ENCODE data around the gene C2orf49.

The C2orf49 gene

GRCh38 chr2:105330681-105331375, 6.5 kb upstream of the C2orf49 start:
- Histone ChIP-seq H3K4me3 (ENCODE audit: extremely low read depth, insufficient read depth, low read length, poor library complexity, severe bottlenecking) (no peak overlapping the region), H3K36me3 (ENCODE audit: control insufficient read depth, insufficient read depth, low read length) (peaks cover 12% of the 10 kb centered on the region), H3K9me3 (ENCODE audit: control insufficient read depth, low read length) (no peaks in the 10 kb centered on the region), H3K27ac (ENCODE audit: low read depth, low read length, severe bottlenecking) (no peak overlapping the region), H3K4me1 (ENCODE audit: control insufficient read depth, insufficient read depth, low read length, poor library complexity, severe bottlenecking) (peaks cover 17% of the 10 kb centered on the region)
- WGBS, 2 experiments (ENCODE audit: insufficient coverage in 2 of 2), result 100% methylated on average over 1 of the region's 4 CpGs

DNA sequence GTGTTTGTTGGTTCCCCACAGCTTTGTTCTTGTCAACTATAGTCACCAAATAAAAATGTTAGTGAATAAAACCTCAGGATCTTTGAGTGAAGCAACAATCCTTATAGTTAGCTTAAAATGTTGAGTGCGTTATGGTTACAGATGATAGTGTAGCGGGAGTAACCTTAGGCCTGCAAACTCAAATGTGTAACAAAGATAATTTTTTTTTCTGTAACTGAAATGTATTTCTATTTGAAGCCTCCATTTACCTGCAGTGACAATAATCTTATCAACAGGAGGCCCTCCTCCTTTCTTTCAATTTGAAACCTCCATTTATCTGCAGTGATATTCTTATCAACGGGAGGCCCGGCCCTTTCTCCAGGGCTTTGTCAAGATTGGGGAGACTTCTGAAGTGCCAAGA, 3.1 kb upstream of the C2orf49 start:
- Histone ChIP-seq H3K27ac (ENCODE audit: low read depth, low read length, severe bottlenecking) (no peak overlapping the region), H3K4me3 (ENCODE audit: extremely low read depth, insufficient read depth, low read length, poor library complexity, severe bottlenecking) (no peak overlapping the region), H3K9me3 (ENCODE audit: control insufficient read depth, low read length) (no peaks in the 10 kb centered on the region), H3K4me1 (ENCODE audit: control insufficient read depth, insufficient read depth, low read length, poor library complexity, severe bottlenecking) (peaks cover 20% of the 10 kb centered on the region), H3K36me3 (ENCODE audit: control insufficient read depth, insufficient read depth, low read length) (peaks cover 12% of the 10 kb centered on the region)
- 85 to 100% methylated on average over 1 to 3 of the region's 4 CpGs for WGBS, 2 experiments (ENCODE audit: insufficient coverage in 2 of 2)

- Histone ChIP-seq H3K4me3 (ENCODE audit: extremely low read depth, insufficient read depth, low read length, poor library complexity, severe bottlenecking) (no peak overlapping the region), H3K4me1 (ENCODE audit: control insufficient read depth, insufficient read depth, low read length, poor library complexity, severe bottlenecking) (peaks cover 19% of the 10 kb centered on the region), H3K36me3 (ENCODE audit: control insufficient read depth, insufficient read depth, low read length) (peaks cover 23% of the 10 kb centered on the region), H3K9me3 (ENCODE audit: control insufficient read depth, low read length) (no peaks in the 10 kb centered on the region), H3K27ac (ENCODE audit: low read depth, low read length, severe bottlenecking) (no peak overlapping the region)
- 100% methylated on average over 1 of the region's 2 CpGs; no CpG with 5 or more reads in 1 of the 2 experiments for WGBS, 2 experiments (ENCODE audit: insufficient coverage in 2 of 2)
Measured at GRCh38 chr2:105335469-105335868, 1.9 kb upstream of the C2orf49 start.

GRCh38 chr2:105336786-105337121, 586 bp upstream of the C2orf49 start:
- Histone ChIP-seq H3K27ac (ENCODE audit: low read depth, low read length, severe bottlenecking) (peak overlapping the region; percentile 100), H3K4me3 (ENCODE audit: extremely low read depth, insufficient read depth, low read length, poor library complexity, severe bottlenecking) (peak overlapping the region; percentile 97), H3K36me3 (ENCODE audit: control insufficient read depth, insufficient read depth, low read length) (peaks cover 36% of the 10 kb centered on the region), H3K9me3 (ENCODE audit: control insufficient read depth, low read length) (no peaks in the 10 kb centered on the region), H3K4me1 (ENCODE audit: control insufficient read depth, insufficient read depth, low read length, poor library complexity, severe bottlenecking) (peaks cover 15% of the 10 kb centered on the region)
- 0% methylated on average over 4 of the region's 7 CpGs; no CpG with 5 or more reads in 1 of the 2 experiments for WGBS, 2 experiments (ENCODE audit: insufficient coverage in 2 of 2)

DNA sequence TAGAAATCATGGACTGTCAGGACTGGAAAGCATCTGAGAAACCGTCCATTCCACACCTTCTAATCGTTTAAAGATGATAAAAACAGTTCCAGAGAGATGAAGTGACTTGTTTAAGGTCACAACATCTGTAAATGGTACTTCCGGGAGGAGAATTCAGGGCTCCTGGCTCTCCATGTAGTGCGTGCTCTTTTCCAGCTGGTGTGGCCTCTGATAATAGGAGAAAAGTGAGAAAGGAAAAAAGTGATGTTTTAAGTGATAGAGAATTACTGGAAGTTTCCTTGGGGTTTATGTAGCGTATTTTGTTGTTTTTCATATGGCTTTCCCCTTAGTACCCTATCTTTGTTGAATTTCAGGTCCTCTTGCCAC, 663 bp downstream of the C2orf49 start:
- WGBS, 2 experiments (ENCODE audit: insufficient coverage in 2 of 2), result 0 to 20% methylated on average over 2 to 3 of the region's 5 CpGs
- Histone ChIP-seq H3K4me1 (ENCODE audit: control insufficient read depth, insufficient read depth, low read length, poor library complexity, severe bottlenecking) (peaks cover 15% of the 10 kb centered on the region), H3K4me3 (ENCODE audit: extremely low read depth, insufficient read depth, low read length, poor library complexity, severe bottlenecking) (peak overlapping the region; percentile 97), H3K36me3 (ENCODE audit: control insufficient read depth, insufficient read depth, low read length) (peaks cover 44% of the 10 kb centered on the region), H3K9me3 (ENCODE audit: control insufficient read depth, low read length) (no peaks in the 10 kb centered on the region), H3K27ac (ENCODE audit: low read depth, low read length, severe bottlenecking) (no peak overlapping the region)

- peaks cover 47% of the 10 kb centered on the region for H3K36me3 ChIP-seq (ENCODE audit: control insufficient read depth, insufficient read depth, low read length)
- H3K27ac ChIP-seq (ENCODE audit: low read depth, low read length, severe bottlenecking), result no peak overlapping the region
- no peaks in the 10 kb centered on the region for H3K9me3 ChIP-seq (ENCODE audit: control insufficient read depth, low read length)
- no peak overlapping the region for H3K4me3 ChIP-seq (ENCODE audit: extremely low read depth, insufficient read depth, low read length, poor library complexity, severe bottlenecking)
- 100% methylated on average over 1 of the region's 4 CpGs; no CpG with 5 or more reads in 1 of the 2 experiments for WGBS, 2 experiments (ENCODE audit: insufficient coverage in 2 of 2)
- H3K4me1 ChIP-seq (ENCODE audit: control insufficient read depth, insufficient read depth, low read length, poor library complexity, severe bottlenecking), result peaks cover 15% of the 10 kb centered on the region
Measured at GRCh38 chr2:105339414-105339813, 2.1 kb downstream of the C2orf49 start.

DNA sequence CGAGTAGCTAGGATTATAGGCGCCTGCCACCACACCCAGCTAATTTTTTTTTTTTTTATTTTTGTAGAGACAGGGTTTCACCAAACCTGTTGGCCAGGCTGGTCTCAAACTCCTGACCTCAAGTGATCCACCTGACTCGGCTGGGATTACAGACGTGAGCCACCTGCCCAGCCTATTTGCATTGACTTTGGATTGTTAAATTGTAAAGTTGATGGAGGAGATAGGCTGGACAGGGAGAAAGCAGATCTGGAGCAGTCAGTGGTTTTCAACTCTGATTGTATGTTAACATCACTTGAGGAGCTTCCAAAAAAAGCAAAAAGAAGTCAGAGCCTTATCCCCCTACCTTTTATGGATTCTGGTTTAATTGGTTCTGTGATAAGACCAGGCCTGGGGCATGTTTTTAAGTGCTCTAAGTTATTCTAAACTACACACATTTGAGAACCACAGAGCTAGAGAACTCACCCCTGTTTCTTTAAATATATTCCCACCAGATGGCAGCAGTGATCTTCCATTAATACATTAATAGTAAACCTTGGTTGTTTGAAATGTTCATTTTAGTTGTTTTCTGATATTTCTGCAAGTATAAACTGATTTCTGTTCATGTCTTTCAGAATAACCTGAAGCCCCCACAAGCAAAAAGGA, 7.5 kb downstream of the C2orf49 start:
- Histone ChIP-seq H3K9me3 (ENCODE audit: control insufficient read depth, low read length) (no peaks in the 10 kb centered on the region), H3K4me1 (ENCODE audit: control insufficient read depth, insufficient read depth, low read length, poor library complexity, severe bottlenecking) (no peaks in the 10 kb centered on the region), H3K36me3 (ENCODE audit: control insufficient read depth, insufficient read depth, low read length) (peaks cover 89% of the 10 kb centered on the region), H3K27ac (ENCODE audit: low read depth, low read length, severe bottlenecking) (no peak overlapping the region), H3K4me3 (ENCODE audit: extremely low read depth, insufficient read depth, low read length, poor library complexity, severe bottlenecking) (no peak overlapping the region)
- 82 to 95% methylated on average over 2 to 3 of the region's 4 CpGs for WGBS, 2 experiments (ENCODE audit: insufficient coverage in 2 of 2)

DNA sequence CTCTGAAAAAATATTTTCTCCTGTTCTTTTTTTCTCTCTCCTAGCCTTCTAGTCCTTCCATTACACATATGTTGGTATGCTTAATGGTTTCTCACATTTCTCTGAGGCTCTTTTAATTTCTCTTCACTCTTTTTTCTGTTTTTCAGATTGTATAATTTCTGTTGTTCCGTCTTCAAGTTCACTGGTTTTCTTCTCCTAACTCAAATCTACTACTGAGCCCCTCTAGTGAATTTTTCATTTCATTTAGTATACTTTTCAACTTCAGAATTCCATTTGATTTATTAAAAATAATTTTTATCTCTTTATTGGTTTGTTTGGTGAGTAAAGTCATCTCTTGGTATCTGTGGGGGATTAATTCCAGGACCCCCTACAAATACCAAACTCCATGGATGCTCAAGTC, 19.8 kb downstream of the C2orf49 start:
- Histone ChIP-seq H3K4me3 (ENCODE audit: extremely low read depth, insufficient read depth, low read length, poor library complexity, severe bottlenecking) (no peak overlapping the region), H3K9me3 (ENCODE audit: control insufficient read depth, low read length) (no peaks in the 10 kb centered on the region), H3K27ac (ENCODE audit: low read depth, low read length, severe bottlenecking) (no peak overlapping the region), H3K4me1 (ENCODE audit: control insufficient read depth, insufficient read depth, low read length, poor library complexity, severe bottlenecking) (no peaks in the 10 kb centered on the region), H3K36me3 (ENCODE audit: control insufficient read depth, insufficient read depth, low read length) (peaks cover 82% of the 10 kb centered on the region)
- no CpG with 5 or more reads among the region's 1 CpG for WGBS, 2 experiments (ENCODE audit: insufficient coverage in 2 of 2)

GRCh38 chr2:105358593-105358992, 21.3 kb downstream of the C2orf49 start:
- Histone ChIP-seq H3K4me3 (ENCODE audit: extremely low read depth, insufficient read depth, low read length, poor library complexity, severe bottlenecking) (no peak overlapping the region), H3K4me1 (ENCODE audit: control insufficient read depth, insufficient read depth, low read length, poor library complexity, severe bottlenecking) (no peaks in the 10 kb centered on the region), H3K36me3 (ENCODE audit: control insufficient read depth, insufficient read depth, low read length) (peaks cover 90% of the 10 kb centered on the region), H3K27ac (ENCODE audit: low read depth, low read length, severe bottlenecking) (no peak overlapping the region), H3K9me3 (ENCODE audit: control insufficient read depth, low read length) (no peaks in the 10 kb centered on the region)
- 93% methylated on average over 5 to 6 of the region's 6 CpGs for WGBS, 2 experiments (ENCODE audit: insufficient coverage in 2 of 2)

DNA sequence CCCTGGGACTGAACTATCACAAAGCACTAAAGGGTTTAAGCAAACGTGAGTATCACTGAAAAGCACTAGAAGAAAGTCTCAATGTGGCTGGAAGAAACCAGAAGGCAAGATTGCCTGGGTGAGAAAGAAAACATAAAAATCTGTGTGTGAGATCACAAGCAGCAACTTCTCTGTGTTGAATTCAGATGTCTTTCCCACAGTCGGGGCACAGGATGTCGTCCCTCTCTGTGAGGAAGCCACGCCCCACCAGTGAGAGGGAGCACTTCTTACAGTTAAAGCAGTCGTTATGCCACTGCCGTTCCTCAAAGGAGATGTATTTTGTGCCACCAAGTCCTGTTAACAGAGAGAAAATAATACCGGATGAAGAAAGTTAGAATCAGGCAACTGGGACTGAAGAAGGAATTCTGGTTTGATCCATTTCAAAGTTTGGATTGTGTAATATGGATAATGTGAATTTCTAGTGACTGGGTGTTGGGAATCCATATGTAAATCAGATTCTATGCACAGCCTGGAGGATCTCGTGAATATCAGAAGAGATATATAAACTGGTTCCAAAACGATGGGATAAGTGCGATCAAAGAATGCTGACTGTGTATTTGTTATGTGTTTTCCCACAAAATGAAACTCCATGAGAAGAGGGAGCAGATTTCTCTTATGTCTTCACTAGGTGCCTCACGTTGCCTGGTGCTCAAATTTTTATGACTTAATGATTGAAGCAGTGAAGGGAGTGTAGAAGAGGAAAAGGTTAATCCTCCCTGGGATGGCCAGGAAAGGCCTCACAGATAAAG, 24.0 kb downstream of the C2orf49 start:
- Histone ChIP-seq H3K36me3 (ENCODE audit: control insufficient read depth, insufficient read depth, low read length) (peaks cover 72% of the 10 kb centered on the region), H3K4me3 (ENCODE audit: extremely low read depth, insufficient read depth, low read length, poor library complexity, severe bottlenecking) (no peak overlapping the region), H3K4me1 (ENCODE audit: control insufficient read depth, insufficient read depth, low read length, poor library complexity, severe bottlenecking) (no peaks in the 10 kb centered on the region), H3K9me3 (ENCODE audit: control insufficient read depth, low read length) (no peaks in the 10 kb centered on the region), H3K27ac (ENCODE audit: low read depth, low read length, severe bottlenecking) (peak overlapping the region; percentile 16)
- 84 to 89% methylated on average over 11 of the region's 11 CpGs for WGBS, 2 experiments (ENCODE audit: insufficient coverage in 2 of 2)
